Measurements from ENCODE around the gene PARN. TPM values are rescaled to one million over a fixed set of nuclear protein-coding genes. Genes with fewer than 3 reads are reported as not detected.

PARN gene
- total RNA-seq, 5 donors from 2014 or later (not counting 1 experiment from before 2014, with no cell fraction given): 34.4 to 42.7 (median 38.4) TPM

GRCh38 chr16:14609716-14610115 is 20.3 kb downstream of the PARN start:
- Histone ChIP-seq H3K27me3 (replicated peaks in 1 of 2; ENCODE audit: control insufficient read depth in 2 of 2, extremely low read depth in 1 of 2, insufficient read depth in 2 of 2, low read length in 1 of 2) (no peaks in the 10 kb centered on the region), H3K27ac (ENCODE audit: low read length) (no peak overlapping the region), H3K9me3 (no peaks in the 10 kb centered on the region), H3K4me1 (ENCODE audit: control insufficient read depth in 1 of 2, extremely low read depth in 1 of 2, insufficient read depth in 2 of 2, low read length in 2 of 2) (no peaks in the 10 kb centered on the region), H3K36me3 (ENCODE audit: control insufficient read depth in 2 of 2, extremely low read depth in 1 of 2, insufficient read depth in 1 of 2, low read length in 1 of 2) (peaks cover 8 to 67% of the 10 kb centered on the region in 2 donors), H3K4me3 (ENCODE audit: control insufficient read depth in 1 of 2, extremely low read depth in 1 of 2, low read length in 1 of 2) (no peak overlapping the region)
- ChIA-PET CTCF (no interaction called here), POLR2A (interaction anchor here in 1 of 2 donors (1.0 kb wide), 1 partner anchor 20 kb away, joined by 3 read pairs; the partner anchor contains the start of gene PARN)
- DNase-seq (no peak), ATAC-seq (replicated peaks in 1 of 4) (no peak)
- no peak overlapping the region for H3K27ac Mint-ChIP-seq
- no peaks in the 10 kb centered on the region for H3K27me3 Mint-ChIP-seq
- H3K36me3 Mint-ChIP-seq: peaks cover 47% of the 10 kb centered on the region
- WGBS (ENCODE audit: insufficient coverage): 100% methylated on average over 4 of the region's 6 CpGs
- H3K4me1 Mint-ChIP-seq: no peaks in the 10 kb centered on the region
- no peak overlapping the region for H3K4me3 Mint-ChIP-seq
- no peaks in the 10 kb centered on the region for H3K9me3 Mint-ChIP-seq

- H3K4me1 Mint-ChIP-seq: no peaks in the 10 kb centered on the region
- no peaks in the 10 kb centered on the region for H3K27me3 ChIP-seq (replicated peaks in 1 of 2; ENCODE audit: control insufficient read depth in 2 of 2, extremely low read depth in 1 of 2, insufficient read depth in 2 of 2, low read length in 1 of 2)
- no peaks in the 10 kb centered on the region for H3K9me3 ChIP-seq
- H3K36me3 ChIP-seq (ENCODE audit: control insufficient read depth in 2 of 2, extremely low read depth in 1 of 2, insufficient read depth in 1 of 2, low read length in 1 of 2): peaks cover 13 to 64% of the 10 kb centered on the region in 2 donors
- ChIA-PET POLR2A (interaction anchor here in 1 of 2 donors (1.0 kb wide), 1 partner anchor 22 kb away, joined by 3 read pairs; the partner anchor contains the start of gene PARN), CTCF (interaction anchor here in 1 of 2 donors (0.6 to 0.9 kb wide), 2 partner anchors 12 to 21 kb away, joined by 3 read pairs; no protein-coding TSS in a partner anchor)
- no peaks in the 10 kb centered on the region for H3K4me1 ChIP-seq (ENCODE audit: control insufficient read depth in 1 of 2, extremely low read depth in 1 of 2, insufficient read depth in 2 of 2, low read length in 2 of 2)
- H3K9me3 Mint-ChIP-seq: no peaks in the 10 kb centered on the region
- no peak overlapping the region for H3K27ac Mint-ChIP-seq
- no peak for DNase-seq
- peaks cover 44% of the 10 kb centered on the region for H3K36me3 Mint-ChIP-seq
- no peak for ATAC-seq (replicated peaks in 1 of 4)
- no peak overlapping the region for H3K4me3 ChIP-seq (ENCODE audit: control insufficient read depth in 1 of 2, extremely low read depth in 1 of 2, low read length in 1 of 2)
- no CpG with 5 or more reads among the region's 6 CpGs for WGBS (ENCODE audit: insufficient coverage)
- H3K4me3 Mint-ChIP-seq: no peak overlapping the region
- no peak overlapping the region for H3K27ac ChIP-seq (ENCODE audit: low read length)
- no peaks in the 10 kb centered on the region for H3K27me3 Mint-ChIP-seq
These were observed 21.5 kb downstream of the PARN start for GRCh38 chr16:14608604-14609003.

- ChIA-PET CTCF (interaction anchor here in 1 of 2 donors (0.6 to 0.9 kb wide), 2 partner anchors 12 to 21 kb away, joined by 3 read pairs; no protein-coding TSS in a partner anchor), POLR2A (no interaction called here)
- no CpG with 5 or more reads among the region's 4 CpGs for WGBS (ENCODE audit: insufficient coverage)
- Histone ChIP-seq H3K4me1 (ENCODE audit: control insufficient read depth in 1 of 2, extremely low read depth in 1 of 2, insufficient read depth in 2 of 2, low read length in 2 of 2) (no peaks in the 10 kb centered on the region), H3K27me3 (replicated peaks in 1 of 2; ENCODE audit: control insufficient read depth in 2 of 2, extremely low read depth in 1 of 2, insufficient read depth in 2 of 2, low read length in 1 of 2) (no peaks in the 10 kb centered on the region), H3K9me3 (no peaks in the 10 kb centered on the region), H3K27ac (ENCODE audit: low read length) (no peak overlapping the region), H3K4me3 (ENCODE audit: control insufficient read depth in 1 of 2, extremely low read depth in 1 of 2, low read length in 1 of 2) (no peak overlapping the region), H3K36me3 (ENCODE audit: control insufficient read depth in 2 of 2, extremely low read depth in 1 of 2, insufficient read depth in 1 of 2, low read length in 1 of 2) (peaks cover 16 to 65% of the 10 kb centered on the region in 2 donors)
- H3K9me3 Mint-ChIP-seq: no peaks in the 10 kb centered on the region
- ATAC-seq (replicated peaks in 1 of 4) (no peak), DNase-seq (no peak)
- H3K27ac Mint-ChIP-seq: no peak overlapping the region
- peaks cover 45% of the 10 kb centered on the region for H3K36me3 Mint-ChIP-seq
- peaks cover 0 to 4% (median 0%) of the 10 kb centered on the region in 3 donors for H3K4me1 Mint-ChIP-seq
- H3K27me3 Mint-ChIP-seq: no peaks in the 10 kb centered on the region
- no peak overlapping the region for H3K4me3 Mint-ChIP-seq
These were observed 21.9 kb downstream of the PARN start for GRCh38 chr16:14608111-14608566.

DNA sequence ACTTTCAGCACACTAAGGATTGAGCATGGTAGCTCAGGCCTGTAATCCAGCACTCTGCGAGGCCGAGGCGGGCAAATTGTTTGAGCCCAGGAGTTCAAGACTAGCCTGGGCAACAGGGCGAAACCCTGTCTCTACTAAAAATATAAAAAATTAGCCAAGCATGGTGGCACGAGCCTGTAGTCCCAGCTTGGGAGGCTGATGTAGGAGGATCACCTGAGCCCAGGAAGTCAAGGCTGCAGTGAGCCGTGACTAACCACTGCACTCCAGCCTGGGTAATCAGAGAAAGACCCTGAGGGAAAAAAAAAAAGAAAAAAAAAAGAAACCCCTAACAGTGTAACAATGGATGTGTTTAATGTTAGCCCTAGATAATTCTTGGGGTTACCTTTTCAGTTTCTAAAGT is 24.0 kb downstream of the PARN start:
- ChIA-PET CTCF (interaction anchor here in 1 of 2 donors (0.7 kb wide), 1 partner anchor 1440 kb away, joined by 3 read pairs; no protein-coding TSS in a partner anchor), POLR2A (no interaction called here)
- H3K9me3 ChIP-seq: no peaks in the 10 kb centered on the region
- Mint-ChIP-seq H3K4me3 (no peak overlapping the region), H3K27me3 (no peaks in the 10 kb centered on the region), H3K27ac (no peak overlapping the region), H3K36me3 (peaks cover 52% of the 10 kb centered on the region), H3K4me1 (peaks cover 0 to 11% (median 0%) of the 10 kb centered on the region in 3 donors), H3K9me3 (no peaks in the 10 kb centered on the region)
- no peak for DNase-seq
- H3K27ac ChIP-seq (ENCODE audit: low read length): no peak overlapping the region
- H3K4me3 ChIP-seq (ENCODE audit: control insufficient read depth in 1 of 2, extremely low read depth in 1 of 2, low read length in 1 of 2): no peak overlapping the region
- H3K36me3 ChIP-seq (ENCODE audit: control insufficient read depth in 2 of 2, extremely low read depth in 1 of 2, insufficient read depth in 1 of 2, low read length in 1 of 2): peaks cover 21 to 71% of the 10 kb centered on the region in 2 donors
- ATAC-seq (replicated peaks in 1 of 4): no peak
- 100% methylated on average over 1 of the region's 6 CpGs for WGBS (ENCODE audit: insufficient coverage)
- no peaks in the 10 kb centered on the region for H3K27me3 ChIP-seq (replicated peaks in 1 of 2; ENCODE audit: control insufficient read depth in 2 of 2, extremely low read depth in 1 of 2, insufficient read depth in 2 of 2, low read length in 1 of 2)
- H3K4me1 ChIP-seq (ENCODE audit: control insufficient read depth in 1 of 2, extremely low read depth in 1 of 2, insufficient read depth in 2 of 2, low read length in 2 of 2): no peaks in the 10 kb centered on the region

- WGBS (ENCODE audit: insufficient coverage): 65% methylated on average over 5 of the region's 6 CpGs
- DNase-seq (no peak), ATAC-seq (replicated peaks in 1 of 4) (no peak)
- no peak overlapping the region for H3K4me3 Mint-ChIP-seq
- Histone ChIP-seq H3K27ac (ENCODE audit: low read length) (no peak overlapping the region), H3K4me1 (ENCODE audit: control insufficient read depth in 1 of 2, extremely low read depth in 1 of 2, insufficient read depth in 2 of 2, low read length in 2 of 2) (no peaks in the 10 kb centered on the region), H3K27me3 (replicated peaks in 1 of 2; ENCODE audit: control insufficient read depth in 2 of 2, extremely low read depth in 1 of 2, insufficient read depth in 2 of 2, low read length in 1 of 2) (no peaks in the 10 kb centered on the region), H3K4me3 (ENCODE audit: control insufficient read depth in 1 of 2, extremely low read depth in 1 of 2, low read length in 1 of 2) (no peak overlapping the region), H3K9me3 (no peaks in the 10 kb centered on the region), H3K36me3 (ENCODE audit: control insufficient read depth in 2 of 2, extremely low read depth in 1 of 2, insufficient read depth in 1 of 2, low read length in 1 of 2) (peaks cover 18 to 66% of the 10 kb centered on the region in 2 donors)
- peaks cover 0 to 18% (median 0%) of the 10 kb centered on the region in 3 donors for H3K4me1 Mint-ChIP-seq
- peaks cover 55% of the 10 kb centered on the region for H3K36me3 Mint-ChIP-seq
- no peak overlapping the region for H3K27ac Mint-ChIP-seq
- CTCF ChIA-PET: no interaction called here
- H3K27me3 Mint-ChIP-seq: no peaks in the 10 kb centered on the region
- H3K9me3 Mint-ChIP-seq: no peaks in the 10 kb centered on the region
- POLR2A ChIA-PET: no interaction called here
These were observed 27.6 kb downstream of the PARN start for GRCh38 chr16:14602443-14602963.

DNA sequence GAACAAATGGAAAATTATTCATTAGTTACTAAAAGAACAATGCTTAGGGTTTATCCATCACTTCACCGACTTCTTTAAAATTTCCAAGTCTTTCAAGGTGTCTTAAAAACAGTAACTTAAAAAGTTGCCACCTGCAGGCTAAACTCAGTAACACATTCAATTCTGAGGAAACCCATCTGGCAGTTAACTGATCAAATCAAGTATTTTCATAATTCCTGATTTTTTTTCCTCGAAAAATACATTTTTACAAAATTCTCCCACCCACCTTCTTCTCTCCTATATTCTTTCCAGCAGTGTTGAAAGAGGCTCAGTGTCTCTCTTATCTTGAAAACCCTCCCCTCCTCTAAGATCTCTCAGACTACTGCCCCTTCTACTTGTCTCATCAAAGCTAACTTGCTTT is 29.9 kb downstream of the PARN start:
- peaks cover 16 to 58% of the 10 kb centered on the region in 2 donors for H3K36me3 ChIP-seq (ENCODE audit: control insufficient read depth in 2 of 2, extremely low read depth in 1 of 2, insufficient read depth in 1 of 2, low read length in 1 of 2)
- ChIA-PET POLR2A (no interaction called here), CTCF (interaction anchor here in 1 of 2 donors (0.6 to 1.2 kb wide), 3 partner anchors 9 to 677 kb away, joined by 3 to 6 read pairs (median 3); no protein-coding TSS in a partner anchor)
- H3K36me3 Mint-ChIP-seq: peaks cover 53% of the 10 kb centered on the region
- 80% methylated on average over 1 of the region's 2 CpGs for WGBS (ENCODE audit: insufficient coverage)
- no peaks in the 10 kb centered on the region for H3K27me3 ChIP-seq (replicated peaks in 1 of 2; ENCODE audit: control insufficient read depth in 2 of 2, extremely low read depth in 1 of 2, insufficient read depth in 2 of 2, low read length in 1 of 2)
- H3K9me3 Mint-ChIP-seq: no peaks in the 10 kb centered on the region
- DNase-seq (peak in 1 of 35 experiments; percentile 39), ATAC-seq (replicated peaks in 1 of 4) (no peak)
- no peaks in the 10 kb centered on the region for H3K27me3 Mint-ChIP-seq
- peaks cover 0 to 18% (median 0%) of the 10 kb centered on the region in 3 donors for H3K4me1 Mint-ChIP-seq
- H3K4me3 Mint-ChIP-seq: no peak overlapping the region
- H3K4me3 ChIP-seq (ENCODE audit: control insufficient read depth in 1 of 2, extremely low read depth in 1 of 2, low read length in 1 of 2): no peak overlapping the region
- H3K9me3 ChIP-seq: no peaks in the 10 kb centered on the region
- no peaks in the 10 kb centered on the region for H3K4me1 ChIP-seq (ENCODE audit: control insufficient read depth in 1 of 2, extremely low read depth in 1 of 2, insufficient read depth in 2 of 2, low read length in 2 of 2)
- peak overlapping the region in 1 of 2 donors; percentile 47 for H3K27ac Mint-ChIP-seq
- no peak overlapping the region for H3K27ac ChIP-seq (ENCODE audit: low read length)

Data from T-cell (primary cell).